DOHH2 (cell line): ENCODE data around the gene MRAP2.

ENCODE experiments used
- H3F3A ChIP-seq: fragments of 200-600 bp; sonication (generic), shearing (Covaris generic); 2 replicates; pipeline ENCODE4 v1.6.0; 2016; ENCODE audit warnings: antibody characterized with exemption, mild to moderate bottlenecking; ENCODE audit not compliant: control insufficient read depth, insufficient read depth
- H3K27ac ChIP-seq: fragments of 200-600 bp; sonication (generic); 2 replicates; pipeline ENCODE4 v1.5.1; 2014; ENCODE audit warnings: low read depth, mild to moderate bottlenecking, low read length, moderate library complexity
- H3K27me3 ChIP-seq: fragments of 200-600 bp; sonication (generic); 2 replicates; pipeline ENCODE4 v1.6.1; 2014; ENCODE audit warnings: mild to moderate bottlenecking, low read length, mixed read lengths; ENCODE audit not compliant: control insufficient read depth
- H3K36me3 ChIP-seq: fragments of 200-600 bp; sonication (generic); 2 replicates; pipeline ENCODE4 v1.6.1; 2014; ENCODE audit warnings: mild to moderate bottlenecking, low read length, moderate library complexity, mixed read lengths; ENCODE audit not compliant: control insufficient read depth
- H3K4me1 ChIP-seq: fragments of 200-600 bp; sonication (generic); 2 replicates; pipeline ENCODE4 v1.6.1; 2014; ENCODE audit warnings: mild to moderate bottlenecking, low read length, mixed read lengths; ENCODE audit not compliant: control insufficient read depth
- H3K4me2 ChIP-seq: fragments of 200-600 bp; sonication (generic); 2 replicates; pipeline ENCODE4 v1.6.0; 2014; ENCODE audit warnings: mild to moderate bottlenecking, low read length, moderate library complexity
- H3K4me3 ChIP-seq: fragments of 200-600 bp; sonication (generic); 2 replicates; pipeline ENCODE4 v1.5.1; 2014; ENCODE audit warnings: mild to moderate bottlenecking, low read length, mixed read lengths
- H3K79me2 ChIP-seq: fragments of 200-600 bp; sonication (generic); 2 replicates; pipeline ENCODE4 v1.6.1; 2014; ENCODE audit warnings: mild to moderate bottlenecking, low read length, mixed read lengths; ENCODE audit not compliant: control insufficient read depth
- H3K9me2 ChIP-seq: fragments of 200-600 bp; sonication (generic); replicated peaks from 2 replicates; pipeline ENCODE4 v1.6.1; 2014; ENCODE audit warnings: mild to moderate bottlenecking, low read length, mixed read lengths; ENCODE audit not compliant: control insufficient read depth
- H3K9me3 ChIP-seq: fragments of 200-600 bp; sonication (generic); 2 replicates; pipeline ENCODE4 v1.6.1; 2014; ENCODE audit warnings: antibody characterized with exemption, low read length, mixed read lengths; ENCODE audit not compliant: control insufficient read depth, insufficient read depth
- H4K20me1 ChIP-seq: fragments of 200-600 bp; sonication (generic); 2 replicates; pipeline ENCODE4 v1.6.0; 2014; ENCODE audit warnings: low read depth, mild to moderate bottlenecking, antibody characterized with exemption, low read length, moderate library complexity; ENCODE audit not compliant: control insufficient read depth, insufficient read depth
- EZH2phosphoT487 ChIP-seq: fragments of 200-600 bp; sonication (generic); IDR thresholded peaks from 2 replicates; pipeline ENCODE4 v1.6.1; 2017; ENCODE audit warnings: borderline replicate concordance, mild to moderate bottlenecking, antibody characterized with exemption, low read length, moderate library complexity, mixed read lengths
- TF ChIP-seq, protein P1 (sequence below): fragments of 200-600 bp; sonication (generic); IDR thresholded peaks from one replicate; pipeline ENCODE4 v1.5.1; 2014; ENCODE audit warnings: antibody characterized with exemption, mild to moderate bottlenecking, low read depth, low read length; ENCODE audit not compliant: poor library complexity, severe bottlenecking

MRAP2 gene

DNA sequence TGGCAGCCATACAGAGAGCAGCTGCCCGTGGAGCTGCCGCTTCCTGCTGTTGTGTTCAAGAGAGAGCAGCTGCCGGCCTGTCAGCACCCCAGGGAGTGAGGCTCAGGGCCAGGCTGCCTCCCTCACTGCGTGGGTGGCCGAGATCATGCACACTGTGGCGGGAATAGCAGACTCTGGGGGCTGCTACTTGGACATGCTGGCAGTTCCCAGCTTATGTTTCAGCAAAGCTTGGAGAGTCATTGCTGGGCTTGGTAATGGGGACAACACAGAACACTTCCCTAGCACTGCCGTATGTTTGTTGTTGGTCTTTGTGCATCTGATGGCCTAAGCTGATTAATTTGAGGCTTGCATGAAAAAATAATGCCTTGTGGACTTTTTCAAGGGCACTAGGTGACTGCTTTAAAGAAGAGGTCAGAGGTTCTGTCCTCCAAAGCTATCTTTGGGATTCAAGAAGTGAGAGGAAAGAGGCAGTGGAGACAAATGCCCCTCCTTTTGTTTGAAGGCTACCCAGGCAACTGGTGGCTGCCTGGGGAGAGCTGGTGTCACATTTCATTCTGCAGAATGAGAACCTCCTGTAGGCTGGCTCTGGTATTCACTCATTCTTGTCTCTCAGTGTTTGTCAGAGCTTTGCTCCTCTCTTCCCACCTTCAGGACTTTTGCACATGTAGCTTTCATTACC is 18.8 kb downstream of the MRAP2 start:
- Histone ChIP-seq H3K4me3 (no peak overlapping the region), H3K36me3 (no peaks in the 10 kb centered on the region), H4K20me1 (no peaks in the 10 kb centered on the region), H3K9me3 (no peaks in the 10 kb centered on the region), H3K4me2 (no peak overlapping the region), H3K79me2 (no peaks in the 10 kb centered on the region), H3K27ac (no peak overlapping the region), H3K4me1 (no peaks in the 10 kb centered on the region), H3K27me3 (peaks cover 3% of the 10 kb centered on the region; the same call in 1 of the 2 replicates), H3F3A (no peaks in the 10 kb centered on the region), H3K9me2 (no peaks in the 10 kb centered on the region)
- no peak for TF ChIP-seq EZH2phosphoT487
- TF ChIP-seq, protein P1, sequence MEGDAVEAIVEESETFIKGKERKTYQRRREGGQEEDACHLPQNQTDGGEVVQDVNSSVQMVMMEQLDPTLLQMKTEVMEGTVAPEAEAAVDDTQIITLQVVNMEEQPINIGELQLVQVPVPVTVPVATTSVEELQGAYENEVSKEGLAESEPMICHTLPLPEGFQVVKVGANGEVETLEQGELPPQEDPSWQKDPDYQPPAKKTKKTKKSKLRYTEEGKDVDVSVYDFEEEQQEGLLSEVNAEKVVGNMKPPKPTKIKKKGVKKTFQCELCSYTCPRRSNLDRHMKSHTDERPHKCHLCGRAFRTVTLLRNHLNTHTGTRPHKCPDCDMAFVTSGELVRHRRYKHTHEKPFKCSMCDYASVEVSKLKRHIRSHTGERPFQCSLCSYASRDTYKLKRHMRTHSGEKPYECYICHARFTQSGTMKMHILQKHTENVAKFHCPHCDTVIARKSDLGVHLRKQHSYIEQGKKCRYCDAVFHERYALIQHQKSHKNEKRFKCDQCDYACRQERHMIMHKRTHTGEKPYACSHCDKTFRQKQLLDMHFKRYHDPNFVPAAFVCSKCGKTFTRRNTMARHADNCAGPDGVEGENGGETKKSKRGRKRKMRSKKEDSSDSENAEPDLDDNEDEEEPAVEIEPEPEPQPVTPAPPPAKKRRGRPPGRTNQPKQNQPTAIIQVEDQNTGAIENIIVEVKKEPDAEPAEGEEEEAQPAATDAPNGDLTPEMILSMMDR, result no peak

DNA sequence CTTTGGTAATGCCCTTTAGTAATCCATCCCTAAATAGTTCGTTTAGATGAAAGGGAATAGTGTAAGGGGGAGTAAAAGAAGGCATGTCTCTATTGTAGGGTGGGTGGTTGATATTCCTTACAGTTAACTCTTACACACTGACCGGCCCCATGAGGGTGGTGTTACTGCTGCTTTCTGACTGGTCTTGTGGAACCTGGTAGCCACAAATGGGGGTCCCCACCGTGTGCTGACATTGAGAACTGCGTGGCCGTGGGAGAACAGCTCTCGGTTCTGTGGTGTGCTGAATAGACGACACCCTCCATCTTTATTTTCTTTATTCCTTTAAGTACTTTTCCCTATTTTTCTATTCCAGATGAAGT is 19.3 kb downstream of the MRAP2 start:
- Histone ChIP-seq H3K9me2 (no peaks in the 10 kb centered on the region), H3K36me3 (no peaks in the 10 kb centered on the region), H3K4me2 (no peak overlapping the region), H3K79me2 (no peaks in the 10 kb centered on the region), H3K27me3 (peaks cover 3% of the 10 kb centered on the region; the same call in 1 of the 2 replicates), H3F3A (no peaks in the 10 kb centered on the region), H3K4me1 (no peaks in the 10 kb centered on the region), H3K27ac (no peak overlapping the region), H3K4me3 (no peak overlapping the region), H3K9me3 (no peaks in the 10 kb centered on the region), H4K20me1 (no peaks in the 10 kb centered on the region)
- TF ChIP-seq, protein P1, result no peak
- TF ChIP-seq EZH2phosphoT487, result no peak

DNA sequence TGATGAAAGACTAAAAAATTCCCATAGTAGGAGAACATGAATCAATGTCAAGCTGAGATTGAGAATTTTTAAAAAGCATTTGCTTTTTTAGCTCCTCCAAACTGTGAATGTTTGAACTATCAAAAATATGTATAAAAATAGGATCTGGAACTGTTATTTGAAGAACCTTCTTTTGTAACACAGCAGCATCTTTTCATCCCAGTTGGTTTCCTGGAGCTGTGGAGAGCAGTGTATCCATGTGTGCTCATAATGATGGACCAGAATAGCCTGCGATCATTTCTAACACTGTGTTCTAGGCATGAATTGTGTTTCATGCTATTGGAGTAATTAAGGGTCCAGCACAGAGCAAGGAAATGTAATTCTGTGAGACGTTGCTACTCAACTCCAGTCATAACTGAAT is 22.1 kb downstream of the MRAP2 start:
- Histone ChIP-seq H4K20me1 (no peaks in the 10 kb centered on the region), H3K27ac (no peak overlapping the region), H3K4me1 (no peaks in the 10 kb centered on the region), H3K27me3 (peaks cover 3% of the 10 kb centered on the region; the same call in 1 of the 2 replicates), H3F3A (no peaks in the 10 kb centered on the region), H3K4me2 (no peak overlapping the region), H3K9me3 (no peaks in the 10 kb centered on the region), H3K9me2 (no peaks in the 10 kb centered on the region), H3K79me2 (no peaks in the 10 kb centered on the region), H3K36me3 (no peaks in the 10 kb centered on the region), H3K4me3 (no peak overlapping the region)
- TF ChIP-seq EZH2phosphoT487, result no peak
- TF ChIP-seq, protein P1, result no peak
